GM18517 (cell line): Measurements from ENCODE around the gene SLC51B.
"Not testable (repeated sequence)": the region's sequence is repeated elsewhere in the genome, so short reads cannot be mapped to it uniquely, and the experiment has no call there.

Experiments used
- ATAC-seq: cut with Tn5 transposase; IDR thresholded peaks from one replicate; pipeline ENCODE4 v1.9.1; 2021; ENCODE audit warnings: mild to moderate bottlenecking, moderate library complexity; ENCODE audit not compliant: unreplicated experiment

The SLC51B gene

DNA sequence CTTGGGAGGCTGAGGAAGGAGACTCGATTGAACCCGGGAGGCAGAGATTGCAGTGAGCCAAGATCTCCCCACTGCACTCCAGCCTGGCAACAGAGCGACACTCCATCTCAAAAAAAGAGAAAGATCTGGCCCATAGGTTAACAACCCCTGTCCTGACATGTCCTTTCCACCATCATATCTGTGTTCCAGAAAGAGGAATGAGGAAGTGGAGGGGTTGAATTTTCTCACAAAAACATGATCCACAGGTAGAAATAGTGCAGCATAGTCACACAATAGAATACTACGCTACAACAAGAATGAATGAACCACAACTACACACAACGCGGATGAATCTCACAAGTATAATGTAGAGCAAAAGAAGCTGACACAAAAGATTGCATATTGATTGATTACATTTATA, 4.7 kb upstream of the SLC51B start:
- ATAC-seq = no peak

- no peak for ATAC-seq
Observed at GRCh38 chr15:65041787-65042186, 3.4 kb upstream of the SLC51B start.

DNA sequence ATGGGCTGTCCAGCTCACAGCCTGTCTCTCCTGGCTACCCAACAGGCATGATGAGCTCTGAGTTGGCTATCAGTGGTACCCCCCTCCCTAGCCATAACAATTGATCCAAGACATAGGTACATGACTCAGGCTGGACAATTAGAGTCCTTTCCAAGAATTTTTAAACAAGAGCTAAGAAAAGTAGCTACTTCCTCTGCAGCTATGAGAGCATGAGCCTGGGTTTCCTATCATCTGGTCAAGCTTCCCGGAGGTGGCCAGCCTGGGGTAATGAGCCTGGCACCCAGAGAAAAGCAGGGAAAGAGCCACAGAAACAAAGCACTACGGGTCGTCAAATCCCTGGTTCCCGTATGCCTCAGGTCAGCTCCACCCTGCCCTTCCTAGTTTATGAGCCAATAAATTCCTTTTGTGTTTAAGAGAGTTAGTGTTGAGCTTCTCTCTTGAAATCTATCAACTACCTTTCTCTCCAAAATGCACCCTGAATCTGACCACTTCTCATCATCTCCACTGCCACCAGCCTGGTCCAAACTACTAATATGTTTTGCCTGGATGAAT, 2.3 kb upstream of the SLC51B start:
- ATAC-seq = no peak

GRCh38 chr15:65044218-65044617, 969 bp upstream of the SLC51B start:
- ATAC-seq = not testable (repeated sequence)

DNA sequence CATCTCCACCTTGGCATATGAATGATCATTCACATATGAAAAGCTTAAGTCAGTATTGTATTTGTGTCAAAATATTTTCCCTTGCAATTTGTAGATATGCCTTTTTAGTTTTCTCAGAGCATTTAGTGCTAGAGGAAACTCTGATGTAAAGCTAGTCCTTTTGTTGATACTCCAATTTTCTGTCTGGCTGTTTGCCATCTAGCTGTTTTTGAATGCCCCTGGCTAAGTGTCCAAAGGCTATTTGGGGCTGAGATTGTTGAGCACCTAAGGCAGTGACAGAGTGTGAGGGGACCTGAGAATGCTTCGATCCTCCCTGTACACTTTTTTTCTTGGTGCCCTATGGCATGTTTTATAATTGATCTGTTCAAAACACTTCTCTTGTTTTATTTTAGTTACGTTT, 3.1 kb downstream of the SLC51B start:
- no peak for ATAC-seq

- ATAC-seq = peak; percentile 80
Observed at GRCh38 chr15:65049418-65049840, 4.2 kb downstream of the SLC51B start.

- no peak for ATAC-seq
Observed at GRCh38 chr15:65050270-65050669, 5.1 kb downstream of the SLC51B start.

GRCh38 chr15:65051266-65051665, 6.1 kb downstream of the SLC51B start:
- no peak for ATAC-seq

- ATAC-seq = no peak
Observed at GRCh38 chr15:65052956-65053355, 7.8 kb downstream of the SLC51B start.

DNA sequence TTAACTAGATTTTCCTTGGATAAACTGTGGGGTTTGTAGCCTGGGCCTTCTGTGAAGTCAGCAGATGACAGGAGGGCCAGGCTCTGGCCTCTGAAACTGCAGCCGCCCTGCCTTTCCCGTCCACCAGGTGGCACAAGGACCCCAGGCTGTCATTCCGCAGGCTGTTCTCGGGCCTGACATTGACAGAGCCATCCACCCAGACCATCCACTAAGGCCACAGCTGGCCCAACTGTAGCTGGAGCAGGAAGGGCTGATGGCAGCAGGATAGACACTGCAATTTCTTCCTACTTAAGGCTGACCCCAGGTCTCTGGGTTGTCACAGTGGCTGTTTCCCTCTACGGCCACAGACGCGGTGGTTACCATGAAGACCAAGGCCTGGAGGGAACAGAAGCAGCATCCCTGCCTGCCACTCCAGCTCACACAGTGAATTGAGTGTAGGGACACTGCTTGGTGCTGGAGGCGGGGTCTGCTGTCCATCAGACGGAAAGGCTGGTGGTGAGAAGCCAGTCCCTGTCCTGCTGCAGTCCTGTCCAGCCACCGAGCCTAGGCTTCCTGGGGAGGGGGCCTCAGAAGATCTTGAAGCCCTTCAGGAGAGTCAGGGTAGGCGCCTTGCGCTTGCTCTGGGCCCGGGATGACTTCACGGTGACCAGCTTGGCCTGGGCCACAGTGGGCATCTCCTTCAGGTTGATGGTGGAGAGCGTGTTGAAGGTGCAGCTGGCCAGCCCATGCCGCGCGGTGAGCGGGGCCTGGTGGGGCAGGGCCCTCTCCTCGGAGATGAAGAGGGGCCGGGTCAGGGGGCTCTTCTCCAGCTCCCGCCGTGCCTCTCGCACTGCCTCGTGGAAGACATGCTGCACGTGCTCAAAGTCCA, 9.4 kb downstream of the SLC51B start:
- ATAC-seq = no peak

DNA sequence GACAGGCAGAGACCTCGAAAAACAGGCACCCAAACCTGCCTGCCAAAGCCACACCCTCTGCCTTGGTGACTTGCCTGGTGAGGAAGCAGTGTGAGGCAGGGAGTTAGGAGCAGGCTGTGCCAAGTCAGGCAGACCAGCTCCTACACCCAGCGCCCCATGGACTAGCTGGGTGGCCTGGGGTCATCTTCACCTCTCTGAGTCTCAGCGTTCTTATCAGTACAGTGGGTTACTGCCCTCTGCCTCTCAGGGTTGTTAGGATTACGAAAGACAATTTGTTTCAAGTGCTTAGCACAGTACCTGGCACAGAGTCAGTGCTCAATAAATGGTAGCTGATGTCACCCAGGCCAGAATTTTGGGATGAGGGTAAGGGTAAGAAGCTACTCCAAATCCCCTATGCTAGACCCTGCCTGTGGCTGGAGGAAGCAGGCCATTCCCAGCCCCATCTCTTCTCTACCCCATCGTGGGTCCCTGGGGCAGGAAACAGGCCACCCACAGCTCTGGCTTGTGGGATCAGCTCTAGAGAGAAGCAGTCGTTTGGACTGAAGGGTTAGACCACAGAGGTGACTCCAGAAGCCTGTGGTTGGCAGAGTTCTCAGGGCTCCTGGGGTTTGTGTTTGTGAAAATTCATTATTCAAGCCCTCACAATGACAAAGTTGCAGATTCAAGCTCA, 10.1 kb downstream of the SLC51B start:
- no peak for ATAC-seq

GRCh38 chr15:65056106-65056505, 10.9 kb downstream of the SLC51B start:
- ATAC-seq = no peak

GRCh38 chr15:65056868-65057548, 11.8 kb downstream of the SLC51B start:
- no peak for ATAC-seq

DNA sequence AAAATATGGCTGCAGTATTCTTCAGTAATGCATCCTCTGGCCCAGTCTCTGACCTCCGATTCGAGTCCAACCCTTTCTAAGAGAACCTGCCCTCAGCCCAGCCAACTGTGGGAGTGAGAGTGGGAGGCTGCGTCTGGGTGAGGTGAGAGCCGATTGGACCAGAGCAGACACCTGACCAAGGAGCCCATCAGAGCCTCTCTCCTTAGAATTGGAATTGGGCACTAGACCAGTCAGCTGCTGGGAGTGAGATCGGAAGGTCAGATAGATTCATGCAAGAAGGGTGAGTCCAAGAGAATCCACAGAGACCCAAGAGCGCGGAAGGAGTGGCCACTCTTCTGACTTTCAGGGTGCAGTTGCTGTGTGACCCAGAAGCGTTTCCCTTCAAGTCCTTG, 12.4 kb downstream of the SLC51B start:
- ATAC-seq = no peak

DNA sequence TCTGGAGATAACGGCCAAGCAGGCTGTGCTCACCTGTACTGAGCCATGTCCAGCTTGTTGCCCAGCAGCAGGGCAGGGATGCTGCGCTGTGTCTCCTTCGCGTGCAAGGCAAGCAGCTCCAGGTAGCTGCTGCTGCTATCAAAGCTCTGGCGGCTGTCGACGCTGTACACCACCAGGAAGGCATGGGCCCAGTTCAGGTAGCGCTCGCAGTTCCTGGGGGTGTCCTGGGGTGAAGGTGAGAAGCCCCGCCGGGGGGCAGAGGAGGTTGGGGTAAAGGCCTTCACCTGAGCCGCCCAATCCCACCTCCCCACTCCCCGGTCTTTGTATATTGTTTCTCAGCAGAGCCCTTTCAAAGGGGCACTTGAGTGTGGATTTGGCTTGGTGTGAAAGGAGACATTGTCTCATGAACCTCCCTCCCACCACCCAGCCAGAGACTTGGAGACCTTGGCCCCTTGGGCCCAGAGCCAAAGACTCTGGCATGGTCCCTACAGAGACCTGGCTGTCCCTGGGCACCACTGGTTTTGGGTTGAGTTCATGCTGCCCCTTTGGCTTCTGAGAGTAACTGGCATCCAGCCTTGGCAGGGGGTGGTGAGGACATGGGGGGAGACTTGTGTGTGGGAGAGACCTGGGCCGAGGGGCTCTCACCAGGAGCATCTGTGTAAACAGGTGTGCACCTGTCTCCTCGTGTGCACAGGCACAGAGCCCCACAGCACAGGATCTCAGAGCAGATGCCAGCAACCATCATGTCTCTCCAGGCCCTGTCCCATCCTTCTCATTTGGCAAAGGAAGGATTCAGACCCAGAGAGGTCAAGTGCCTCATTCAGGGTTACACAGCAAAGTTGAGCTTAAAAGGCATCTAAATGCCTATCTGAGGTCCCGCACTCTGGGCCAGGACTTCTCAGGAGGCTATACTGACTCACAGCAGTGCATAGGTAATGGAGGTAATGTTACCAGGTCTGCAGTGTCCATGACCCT, 13.5 kb downstream of the SLC51B start:
- ATAC-seq = no peak

- no peak for ATAC-seq
Observed at GRCh38 chr15:65059369-65059750, 14.2 kb downstream of the SLC51B start.

GRCh38 chr15:65059931-65060596, 14.9 kb downstream of the SLC51B start:
- no peak for ATAC-seq

DNA sequence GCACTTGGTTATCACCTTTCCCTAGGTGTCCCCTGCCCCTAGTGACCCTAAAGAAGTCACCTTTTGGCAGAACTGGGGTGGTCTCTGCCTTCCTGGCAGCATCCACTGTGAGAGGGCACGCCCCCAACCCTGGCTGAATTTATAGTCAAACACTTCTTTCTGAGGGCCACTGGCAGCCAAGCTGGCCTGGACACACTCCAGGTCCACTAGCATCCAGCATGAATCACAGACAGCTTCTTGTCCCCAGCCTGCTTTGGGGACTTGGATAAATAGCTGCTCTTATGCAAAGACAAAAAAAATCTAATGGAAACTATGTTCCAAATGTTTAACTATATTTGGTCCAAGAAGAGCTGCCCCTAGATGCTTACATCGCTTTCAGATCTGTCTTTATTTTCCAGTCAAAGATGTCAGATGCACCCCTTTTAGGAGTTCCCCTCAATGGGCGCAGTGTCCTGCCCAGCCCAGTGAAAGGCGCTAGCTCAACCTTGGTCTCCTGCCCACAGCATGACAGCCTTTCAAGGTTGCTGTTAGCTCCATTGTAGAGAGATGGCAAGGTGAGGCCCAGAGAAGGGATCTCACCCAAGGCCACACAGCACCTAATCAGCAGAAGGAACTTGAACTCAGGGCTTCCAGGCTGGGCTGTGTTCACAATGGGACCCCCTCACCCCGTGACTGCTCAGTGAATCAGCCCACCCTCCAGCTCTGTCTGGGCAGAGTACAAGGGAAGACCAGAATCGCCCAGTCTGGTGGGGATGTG, 15.6 kb downstream of the SLC51B start:
- no peak for ATAC-seq

GRCh38 chr15:65062061-65062460, 16.9 kb downstream of the SLC51B start:
- ATAC-seq = no peak
